NCI-H2107 treated with DMSO at 0.1 percent for 48 hours (cell line): ENCODE measurements around the gene KCNJ2.
A peak's percentile ranks its signal among the peaks of the same experiment; 100 is the strongest.

Source experiments
- DNase-seq: peaks from one replicate; lab custom pipeline; 2025; ENCODE audit not compliant: unreplicated experiment; lab: John Stamatoyannopoulos, UW

The KCNJ2 gene

DNA sequence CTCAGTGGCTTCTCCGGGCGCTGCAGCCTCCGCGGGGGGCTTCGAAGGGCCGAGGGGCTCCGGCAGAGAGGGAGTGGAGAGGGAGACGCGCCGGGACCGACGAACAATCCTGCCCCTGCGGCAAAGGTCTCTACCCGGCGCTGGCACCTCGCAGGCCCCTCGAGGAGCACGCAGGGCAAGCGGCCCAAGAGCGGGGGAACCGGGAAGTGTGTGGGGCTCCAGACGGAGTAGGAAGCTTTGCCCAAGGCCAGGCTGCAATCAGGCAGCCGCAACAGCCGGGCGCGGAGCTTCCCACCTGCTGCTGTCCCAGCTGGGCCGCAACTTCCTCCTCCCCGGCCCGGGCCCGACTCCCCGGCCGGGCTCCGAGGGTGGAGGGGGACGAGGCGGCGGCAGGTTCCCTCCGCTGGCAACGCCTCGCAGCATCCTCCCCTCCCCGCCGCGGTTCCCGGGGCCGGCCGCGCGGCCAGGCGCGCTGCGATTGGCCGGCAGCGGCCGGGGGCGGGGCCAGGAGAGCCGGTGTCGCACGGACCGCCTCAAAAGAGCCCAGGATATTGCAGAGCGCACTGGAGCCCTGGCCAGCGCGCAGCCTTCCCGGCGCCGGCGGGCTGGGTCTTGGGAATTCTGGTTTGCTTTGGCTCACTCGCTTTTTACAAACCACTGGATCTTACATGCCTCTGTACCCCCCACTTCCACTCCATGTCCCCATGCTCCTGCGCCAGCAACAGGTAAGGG lies at the start of gene KCNJ2:
Gene KCNJ2 (plus strand): TSS at position 556 of the 732 bp plus-strand sequence. CDS start 5,508 bp downstream, outside the sequence.
- peak; percentile 67 for DNase-seq

DNA sequence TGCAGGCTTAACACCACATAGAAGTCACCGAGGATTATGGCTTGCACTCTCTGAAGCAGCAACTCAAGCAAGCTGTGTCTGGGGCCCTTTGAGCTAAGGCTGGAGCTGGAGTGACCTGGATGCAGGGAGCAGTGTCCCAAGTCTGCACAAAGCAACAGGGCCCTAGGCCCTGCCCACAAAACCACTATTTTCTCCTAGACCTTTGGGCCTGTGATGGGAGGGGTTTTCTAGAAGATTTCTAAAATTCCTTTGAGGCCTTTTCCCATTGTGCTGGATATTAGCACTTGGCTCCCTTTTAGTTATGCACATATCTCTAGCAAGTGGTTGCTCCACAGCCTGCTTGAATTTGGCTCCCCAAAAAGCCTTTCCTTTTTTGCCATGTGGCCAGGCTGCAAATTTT lies 49.8 kb upstream of the KCNJ2 start:
- DNase-seq, result no peak

DNA sequence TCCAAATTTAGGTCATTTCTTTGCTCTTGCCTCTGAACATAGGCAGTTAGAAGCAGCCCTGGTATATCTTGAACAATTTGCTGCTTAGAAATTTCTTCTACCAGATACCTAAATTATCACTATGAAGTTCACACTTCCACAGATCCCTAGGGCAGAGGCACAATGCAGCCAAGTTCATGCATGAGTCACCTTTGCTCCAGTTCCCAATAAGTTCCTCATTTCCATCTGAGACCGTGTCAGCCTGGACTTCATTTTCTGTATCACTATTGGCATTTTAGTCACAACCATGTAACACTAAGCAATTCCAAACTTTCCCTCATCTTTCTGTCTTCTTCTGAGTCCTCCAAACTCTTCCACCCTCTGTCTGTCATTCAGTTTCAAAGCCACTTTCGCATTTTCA lies 49.3 kb upstream of the KCNJ2 start:
- DNase-seq, result no peak

DNA sequence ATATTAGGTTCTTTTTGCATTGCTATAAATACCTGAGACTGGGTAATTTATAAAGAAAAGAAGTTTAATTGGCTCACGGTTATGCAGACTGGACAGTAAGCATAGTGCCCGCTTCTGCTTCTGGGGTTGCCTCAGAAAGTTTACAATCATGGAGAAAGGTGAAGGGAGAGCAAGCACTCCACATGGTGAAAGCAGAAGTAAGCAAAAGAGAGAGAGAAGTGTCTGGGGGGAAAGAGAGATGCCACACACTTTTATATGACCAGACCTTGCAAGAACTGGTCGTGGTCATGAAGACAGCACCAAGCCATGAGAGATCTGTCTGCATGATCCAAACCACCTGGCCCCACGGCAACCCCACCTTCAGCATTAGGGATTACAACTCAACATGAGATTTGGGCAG lies 48.9 kb upstream of the KCNJ2 start:
- no peak for DNase-seq

DNA sequence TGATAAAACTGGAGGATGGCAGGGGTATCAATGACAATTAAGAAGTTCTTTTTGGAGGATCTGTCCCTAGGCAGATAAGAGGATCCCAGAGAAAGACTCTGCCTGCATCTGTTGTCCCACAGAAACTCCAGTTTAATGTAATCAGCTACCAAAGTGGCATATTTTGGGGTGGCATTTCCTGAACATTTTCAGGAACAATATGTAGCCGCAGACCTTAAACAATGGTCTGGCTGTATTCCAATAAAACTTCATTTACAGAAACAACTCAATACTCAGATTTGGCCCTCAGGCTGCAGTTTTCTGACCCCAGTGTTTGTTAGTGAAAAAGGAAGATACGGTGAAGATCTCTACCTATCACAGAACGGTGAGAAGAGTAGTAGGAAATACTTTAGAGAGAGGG lies 48.2 kb upstream of the KCNJ2 start:
- DNase-seq, result no peak

DNA sequence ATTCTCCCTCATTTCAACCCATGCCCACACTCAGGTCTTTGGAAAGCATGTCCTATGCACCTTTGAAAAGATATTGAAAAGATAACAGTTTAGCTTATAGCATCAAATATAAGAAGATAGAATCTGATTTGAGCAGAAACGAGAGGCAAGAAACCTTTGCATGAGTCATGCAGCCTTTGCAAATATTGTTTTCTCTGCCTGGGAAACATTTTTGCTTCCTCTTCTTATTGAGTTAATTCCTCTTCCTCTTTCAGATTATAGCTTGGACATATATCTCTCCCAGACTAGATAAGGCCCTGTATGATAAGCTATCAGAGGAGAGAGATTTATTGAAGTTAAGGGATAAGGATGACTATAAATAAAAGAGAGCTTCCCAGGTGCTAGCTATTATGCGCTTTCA lies 46.1 kb upstream of the KCNJ2 start:
- no peak for DNase-seq

DNA sequence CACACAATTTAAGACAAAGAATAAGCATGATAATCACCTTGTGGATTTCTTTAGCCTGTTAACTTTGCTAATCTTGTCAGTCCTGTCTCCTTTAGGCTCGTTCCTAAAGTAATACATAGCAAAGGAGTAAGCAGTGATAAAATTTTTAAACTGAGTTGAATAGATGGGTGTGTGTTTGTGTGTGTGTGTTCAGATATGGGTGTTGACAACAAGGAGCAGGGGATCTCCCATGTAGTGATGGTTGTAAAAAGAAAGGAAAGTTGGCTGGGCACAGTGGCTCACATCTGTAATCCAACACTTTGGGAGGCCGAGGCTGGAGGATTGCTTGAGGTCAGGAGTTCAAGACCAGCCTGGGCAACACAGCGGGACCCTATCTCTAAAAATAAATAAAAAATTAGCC lies 44.6 kb upstream of the KCNJ2 start:
- no peak for DNase-seq

DNA sequence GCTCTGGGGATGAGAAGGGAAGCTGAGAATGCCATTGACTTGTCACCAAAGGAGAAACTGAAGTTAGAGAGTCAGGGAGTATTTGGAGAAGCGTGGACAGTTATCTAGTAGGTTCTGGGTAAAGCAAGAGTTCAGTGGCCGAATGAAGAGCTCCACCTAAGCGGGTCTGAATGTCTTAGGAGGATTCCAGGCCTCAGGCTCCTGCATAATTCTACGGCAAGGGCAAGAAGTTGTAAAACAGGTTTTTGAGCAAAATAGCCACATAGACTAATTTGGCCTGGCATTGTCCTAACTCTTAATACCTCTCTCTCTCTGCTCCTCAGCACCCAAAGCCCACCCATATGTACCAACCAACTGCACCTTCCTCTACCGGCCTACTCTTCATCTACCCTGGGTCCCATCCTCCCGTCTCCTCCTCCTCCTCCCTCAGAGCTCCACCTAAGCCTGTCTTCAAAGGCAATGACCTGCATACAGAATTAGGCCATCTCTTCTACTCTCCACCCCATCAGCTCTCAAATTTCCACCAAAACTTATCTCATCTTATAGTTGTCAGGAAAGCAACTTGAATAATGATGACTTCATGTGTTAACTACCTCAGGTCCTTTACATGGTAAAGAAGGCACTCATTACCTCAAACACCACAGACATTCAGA lies 42.0 kb upstream of the KCNJ2 start:
- DNase-seq, result no peak

DNA sequence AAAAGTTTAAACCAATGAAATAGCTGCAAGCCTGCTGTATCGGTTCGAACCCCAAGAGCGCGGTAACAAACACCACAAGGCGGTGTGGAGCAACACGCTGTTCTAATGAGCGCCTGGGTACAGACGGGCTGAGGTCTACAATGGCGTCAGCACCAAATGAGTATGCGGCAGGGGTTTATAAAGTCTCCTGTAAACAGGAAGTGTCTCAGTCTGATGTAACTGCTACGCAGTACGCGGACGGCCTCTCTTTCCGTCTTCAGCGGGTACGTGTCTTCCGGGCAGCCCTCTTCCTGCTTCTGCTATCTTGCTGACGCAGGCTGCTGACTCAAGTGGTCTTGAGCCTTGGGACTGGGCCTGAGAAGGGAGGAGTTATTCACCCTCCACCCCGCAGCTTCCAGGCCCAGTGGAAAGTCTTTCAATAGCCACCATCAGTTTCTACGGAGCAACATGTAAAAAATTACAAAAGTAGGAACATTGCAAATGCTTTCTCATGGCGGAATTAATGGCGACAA lies 40.5 kb upstream of the KCNJ2 start:
- no peak for DNase-seq

DNA sequence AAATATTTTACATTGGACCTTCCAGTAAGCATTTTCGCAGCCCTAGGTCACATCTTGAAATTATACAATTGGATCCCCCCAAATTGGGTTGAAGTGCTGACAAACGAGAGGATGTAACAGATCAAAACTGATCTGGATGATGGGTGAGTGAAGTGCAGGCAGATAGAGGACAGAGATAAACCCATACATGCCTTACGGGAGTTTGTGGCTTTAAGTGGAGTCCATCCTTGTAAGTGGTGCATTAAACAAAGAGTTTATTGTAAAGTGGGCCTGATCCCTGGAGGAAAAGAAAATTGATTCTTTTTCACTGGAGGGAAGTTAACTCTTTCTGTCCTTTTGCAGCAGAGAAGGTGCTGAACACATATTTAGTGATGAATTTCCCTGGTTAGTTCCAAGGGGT lies 39.0 kb upstream of the KCNJ2 start:
- DNase-seq, result no peak

DNA sequence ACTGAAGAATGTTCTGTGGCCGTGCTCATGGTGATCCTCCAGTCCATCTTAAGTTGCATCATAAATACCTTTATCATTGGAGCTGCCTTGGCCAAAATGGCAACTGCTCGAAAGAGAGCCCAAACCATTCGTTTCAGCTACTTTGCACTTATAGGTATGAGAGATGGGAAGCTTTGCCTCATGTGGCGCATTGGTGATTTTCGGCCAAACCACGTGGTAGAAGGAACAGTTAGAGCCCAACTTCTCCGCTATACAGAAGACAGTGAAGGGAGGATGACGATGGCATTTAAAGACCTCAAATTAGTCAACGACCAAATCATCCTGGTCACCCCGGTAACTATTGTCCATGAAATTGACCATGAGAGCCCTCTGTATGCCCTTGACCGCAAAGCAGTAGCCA lies 36.8 kb upstream of the KCNJ2 start:
- no peak for DNase-seq

DNA sequence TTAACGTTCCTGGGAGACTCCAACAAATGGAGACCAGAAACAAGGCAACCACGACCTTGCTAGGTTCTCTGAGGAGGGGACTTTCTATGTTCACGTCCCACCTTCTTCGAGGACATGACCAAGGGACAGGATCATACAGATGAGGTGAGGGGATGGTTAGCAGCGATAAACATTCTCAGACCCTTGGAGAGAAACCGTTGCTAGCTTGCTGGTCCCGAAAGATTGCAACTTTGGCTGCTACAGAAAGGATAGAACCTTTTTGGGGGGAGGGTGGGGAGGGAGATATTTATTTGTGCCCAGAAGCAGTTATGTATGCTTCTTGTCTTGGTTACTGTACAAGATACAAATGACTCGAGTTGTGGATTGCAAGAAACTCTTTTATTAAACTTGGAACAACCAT lies 35.3 kb upstream of the KCNJ2 start:
- DNase-seq, result no peak

DNA sequence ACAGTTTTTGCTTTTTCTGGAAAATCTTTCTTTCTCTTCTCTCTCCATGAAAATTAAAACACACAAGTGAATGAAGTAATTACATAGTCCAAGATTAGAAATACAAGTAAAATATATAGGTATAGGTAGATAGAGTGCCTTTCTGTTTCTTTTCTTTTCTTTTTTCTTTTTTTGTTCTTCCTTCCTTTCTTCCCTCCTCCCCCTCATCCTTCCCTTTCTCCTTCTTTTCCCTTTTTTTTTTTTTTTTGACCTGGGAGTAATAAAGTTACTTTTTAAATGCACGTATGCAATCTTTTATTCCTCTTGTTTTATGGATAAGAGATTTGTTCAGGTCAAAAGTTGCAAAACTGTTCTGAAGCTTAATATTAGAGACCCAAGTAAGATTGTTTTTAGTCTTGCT lies 34.6 kb upstream of the KCNJ2 start:
- no peak for DNase-seq

DNA sequence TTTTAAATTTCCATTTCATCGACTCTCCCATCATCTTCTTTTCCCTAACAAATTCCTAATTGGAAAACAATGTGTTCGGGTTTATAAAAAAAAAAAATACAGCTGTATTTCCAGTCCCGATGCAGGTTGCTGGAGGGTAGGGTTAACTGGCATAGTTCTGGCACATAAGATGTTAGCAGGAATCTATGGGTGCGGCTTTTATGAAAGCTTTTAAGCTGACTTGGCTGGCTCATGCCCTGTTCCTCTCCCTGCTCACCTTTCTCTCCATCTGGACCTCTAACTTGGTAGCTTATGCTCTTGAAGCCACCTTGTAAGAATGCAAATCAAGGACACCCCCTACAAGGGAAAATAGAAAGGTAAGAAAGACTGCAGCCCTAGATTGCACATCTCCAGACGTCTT lies 33.2 kb upstream of the KCNJ2 start:
- no peak for DNase-seq

DNA sequence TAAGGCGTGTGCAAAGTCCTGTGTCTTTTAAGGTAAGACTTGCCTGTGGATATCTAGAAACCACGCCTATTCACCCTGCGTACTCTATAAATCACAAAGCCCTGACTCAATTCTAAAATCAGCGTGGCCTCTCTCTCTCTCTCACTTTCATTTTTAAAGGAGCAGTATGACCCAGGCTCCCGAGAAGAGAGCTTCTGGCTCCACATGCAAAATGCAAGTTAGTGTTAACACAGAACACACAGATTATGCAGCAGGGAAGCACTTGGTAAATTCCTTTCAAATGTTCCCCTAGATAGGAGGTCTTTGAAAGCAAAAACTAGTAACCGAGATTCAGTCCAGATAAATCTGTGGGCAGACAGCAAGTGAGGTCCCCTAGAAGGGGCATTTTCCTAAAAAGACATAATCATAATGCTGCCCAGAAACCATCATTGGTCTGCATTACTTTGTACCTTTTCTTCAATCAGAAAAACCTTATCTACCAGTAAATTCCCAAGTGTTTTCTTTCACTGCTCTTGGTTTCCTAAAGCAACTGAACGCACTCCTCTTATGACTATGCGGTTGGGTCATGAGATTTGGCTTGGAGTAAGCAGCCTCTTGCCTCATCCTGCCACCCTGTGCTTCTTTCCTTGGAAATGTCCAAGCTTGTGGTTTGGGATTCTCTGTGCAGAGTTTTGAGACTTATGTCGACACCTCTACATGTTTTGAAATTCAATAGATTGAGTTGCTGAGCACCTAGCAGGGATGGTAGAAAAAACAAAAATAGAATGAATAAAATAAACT lies 31.7 kb upstream of the KCNJ2 start:
- DNase-seq, result peak; percentile 29

DNA sequence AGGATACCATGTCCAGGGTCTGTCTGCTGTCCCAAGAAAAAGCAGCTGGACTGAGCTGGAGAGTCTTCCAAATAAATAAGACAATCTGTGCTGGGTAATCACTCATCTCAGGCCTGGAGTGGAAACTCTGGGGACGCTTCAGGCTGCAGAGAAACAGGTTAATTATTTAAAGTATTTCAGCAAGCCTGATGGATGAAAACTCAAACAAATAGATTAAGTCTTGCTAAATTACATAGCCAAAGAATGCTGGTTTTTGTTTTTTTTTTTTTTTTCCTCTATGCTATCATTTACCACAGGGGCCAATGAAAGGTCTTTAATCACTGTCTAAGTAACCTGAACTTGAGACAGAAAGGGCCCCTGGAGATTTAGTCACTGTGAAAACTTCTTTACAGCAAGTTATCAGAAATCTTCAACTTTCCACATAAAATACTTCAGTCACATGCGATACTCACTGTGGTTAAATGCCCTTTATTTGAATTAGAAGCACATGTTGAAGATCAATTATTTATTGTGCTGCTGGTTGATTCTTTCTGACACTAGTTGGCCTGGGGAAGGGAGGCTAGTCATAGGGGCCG lies 31.0 kb upstream of the KCNJ2 start:
- DNase-seq, result no peak

DNA sequence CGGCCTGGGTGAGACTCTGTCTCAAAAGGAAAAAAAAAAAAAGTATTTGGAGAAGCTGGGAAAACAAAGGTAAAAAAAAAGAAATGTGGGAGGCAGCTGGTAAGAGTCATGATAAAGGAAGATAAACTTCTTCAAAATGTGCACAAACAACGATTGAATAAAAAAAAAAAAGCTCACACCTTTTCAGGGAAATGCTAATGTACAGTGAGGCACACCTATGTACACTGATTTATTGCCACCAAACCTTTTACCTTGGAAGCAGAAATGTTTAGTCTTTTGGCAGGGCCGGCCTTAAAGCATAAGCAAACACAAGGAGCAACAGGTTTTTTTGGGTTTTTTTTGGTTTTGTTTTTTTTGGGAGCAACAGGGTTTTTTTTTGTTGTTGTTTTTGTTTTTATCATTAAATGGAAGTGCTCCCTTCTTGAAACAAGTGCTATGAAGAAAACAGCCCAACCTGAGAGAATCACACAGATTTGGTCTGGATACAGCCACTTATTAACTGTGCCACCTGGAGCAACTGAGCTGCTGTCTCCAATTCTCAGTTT lies 29.8 kb upstream of the KCNJ2 start:
- no peak for DNase-seq

DNA sequence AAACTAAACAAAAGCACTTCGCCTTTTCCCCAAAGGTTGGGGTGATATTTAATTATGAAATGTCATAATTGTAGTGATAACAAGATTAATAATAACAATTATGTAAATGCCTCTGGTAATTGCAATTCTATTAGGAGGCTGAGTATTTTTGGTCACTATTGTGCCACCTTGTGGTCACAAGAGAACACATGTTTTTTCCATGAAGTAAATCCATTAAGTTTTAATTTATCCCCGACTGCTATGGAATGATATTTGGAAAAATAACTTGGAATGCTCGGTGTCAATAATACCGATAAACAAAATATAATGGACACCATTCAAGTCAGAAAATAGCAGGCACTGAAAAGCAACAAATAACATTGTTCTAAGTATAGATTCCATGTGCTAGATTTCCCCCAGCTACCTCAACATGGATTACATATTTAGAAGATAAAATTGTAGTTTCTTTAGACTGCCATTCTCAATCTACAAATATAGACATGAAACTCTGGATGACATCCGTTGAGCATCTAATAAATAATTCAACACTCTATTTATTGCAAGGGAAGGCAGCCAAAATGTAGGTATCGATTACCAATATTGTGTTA lies 25.0 kb upstream of the KCNJ2 start:
- DNase-seq, result no peak

DNA sequence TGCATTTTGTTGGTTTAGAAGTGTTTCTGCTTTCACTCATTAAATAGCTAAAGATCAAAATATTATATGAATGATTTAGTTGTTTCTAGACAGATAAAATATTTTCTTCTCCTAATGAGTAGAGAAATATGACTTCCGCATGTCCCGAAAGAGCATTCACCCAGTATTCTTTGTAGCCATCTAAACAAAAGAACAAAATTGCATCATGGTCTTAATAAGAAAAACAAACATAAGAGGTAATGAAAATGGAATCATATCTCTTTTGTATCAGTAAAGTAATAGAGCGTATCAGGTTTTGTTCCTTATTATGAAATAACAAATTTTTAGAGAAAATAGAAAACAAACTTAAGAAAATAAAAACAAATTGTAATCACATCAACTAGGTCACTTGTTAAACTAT lies 16.1 kb upstream of the KCNJ2 start:
- no peak for DNase-seq

DNA sequence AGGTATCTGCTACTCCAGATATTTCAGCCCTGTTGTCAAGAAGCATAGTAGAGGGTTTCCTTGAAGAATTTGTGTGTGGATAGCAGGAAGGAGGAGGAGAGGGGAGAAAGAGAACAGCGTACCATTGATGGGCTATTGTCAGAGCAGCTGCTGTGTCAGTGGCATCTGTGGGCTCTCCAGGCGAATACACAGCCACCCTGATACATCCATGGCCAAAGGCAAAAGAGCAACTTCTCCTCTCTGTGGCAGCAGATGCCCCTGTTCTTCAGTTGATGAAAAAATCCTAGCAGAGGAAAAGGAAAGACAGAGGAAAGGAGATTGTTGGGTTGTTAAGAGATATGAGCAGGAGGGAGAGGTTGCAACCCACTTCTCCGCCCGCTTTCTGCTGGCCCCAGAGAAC lies 12.2 kb upstream of the KCNJ2 start:
- no peak for DNase-seq

DNA sequence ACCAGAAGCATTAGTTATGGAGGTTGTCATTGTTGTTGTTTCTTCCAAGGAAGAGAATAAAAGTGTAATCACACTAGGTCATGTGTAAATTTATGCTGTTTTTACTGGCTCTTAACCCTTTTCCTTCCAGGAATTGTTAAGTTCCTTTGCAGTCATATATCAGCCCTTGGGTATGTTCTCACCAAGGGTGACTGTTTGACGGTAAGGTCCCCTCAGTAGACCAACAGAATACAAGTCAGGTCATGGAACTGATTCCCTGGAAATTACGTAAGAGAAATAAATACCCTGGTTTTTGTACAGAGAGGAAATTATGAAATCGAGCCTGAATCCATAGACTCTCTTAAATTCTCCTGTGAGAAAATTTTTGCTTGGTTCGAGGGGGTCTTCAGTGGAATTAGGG lies 11.2 kb upstream of the KCNJ2 start:
- no peak for DNase-seq
